Bronchial epithelial cell (primary cell): ENCODE measurements around the gene BPIFB1. TPM values are rescaled to one million over a fixed set of nuclear protein-coding genes. Genes with fewer than 3 reads are reported as not detected.

Experiments
- DNase-seq: peaks from one replicate; pipeline ENCODE4 v3.0.0-alpha.2; 2010; ENCODE audit warnings: low read depth
- FAIRE-seq: peaks from 2 replicates; lab custom pipeline; 2011; peaks lifted over from hg19 to GRCh38; lab: Jason Lieb, UNC
- H3K27me3 ChIP-seq: 2 replicates; pipeline ENCODE4 v1.5.1; 2011; ENCODE audit warnings: low read length; ENCODE audit not compliant: control insufficient read depth, insufficient read depth
- H3K36me3 ChIP-seq: 2 replicates; pipeline ENCODE4 v1.5.1; 2011; ENCODE audit warnings: low read length; ENCODE audit not compliant: control insufficient read depth, insufficient read depth
- H3K4me3 ChIP-seq: 2 replicates; pipeline ENCODE4 v1.5.1; 2011; ENCODE audit warnings: mild to moderate bottlenecking, low read depth, low read length, control low read depth
- CTCF ChIP-seq: IDR thresholded peaks from 2 replicates; pipeline ENCODE4 v1.5.1; 2011; ENCODE audit warnings: mild to moderate bottlenecking, moderate library complexity, low read length, control low read depth, inconsistent platforms; ENCODE audit not compliant: insufficient read depth, severe bottlenecking
- total RNA-seq: library from RNA; depleted of rRNA; stranded (reverse); fragments of >200 nt; gene quantifications from 2 replicates; pipeline ENCODE4 v1.2.1, GENCODE V29; 2014

The BPIFB1 gene
- total RNA-seq, 1 donor from 2014 or later, result not detected

GRCh38 chr20:33239979-33240736 lies 42.9 kb upstream of the BPIFB1 start:
- DNase-seq, result no peak
- Histone ChIP-seq H3K36me3 (no peaks in the 10 kb centered on the region), H3K4me3 (no peak overlapping the region), H3K27me3 (peaks cover 1% of the 10 kb centered on the region)
- FAIRE-seq, result peak; percentile 86
- TF ChIP-seq CTCF, result no peak

GRCh38 chr20:33240923-33241322 lies 42.1 kb upstream of the BPIFB1 start:
- FAIRE-seq (no peak), DNase-seq (no peak)
- no peak for TF ChIP-seq CTCF
- Histone ChIP-seq H3K36me3 (no peaks in the 10 kb centered on the region), H3K27me3 (peaks cover 1% of the 10 kb centered on the region), H3K4me3 (no peak overlapping the region)

- DNase-seq, result no peak
- no peak for TF ChIP-seq CTCF
- no peaks in the 10 kb centered on the region for H3K36me3 ChIP-seq
- no peak overlapping the region for H3K4me3 ChIP-seq
- peaks cover 1% of the 10 kb centered on the region for H3K27me3 ChIP-seq
- peak; percentile 96 for FAIRE-seq
These were observed 40.5 kb upstream of the BPIFB1 start for GRCh38 chr20:33242319-33243100.

- DNase-seq (no peak), FAIRE-seq (no peak)
- Histone ChIP-seq H3K27me3 (peaks cover 1% of the 10 kb centered on the region), H3K36me3 (no peaks in the 10 kb centered on the region), H3K4me3 (no peak overlapping the region)
- no peak for TF ChIP-seq CTCF
These were observed 36.9 kb upstream of the BPIFB1 start for GRCh38 chr20:33246077-33246476.

- Histone ChIP-seq H3K27me3 (peaks cover 1% of the 10 kb centered on the region), H3K36me3 (no peaks in the 10 kb centered on the region), H3K4me3 (no peak overlapping the region)
- DNase-seq, result no peak
- no peak for FAIRE-seq
- no peak for TF ChIP-seq CTCF
These were observed 33.6 kb upstream of the BPIFB1 start for GRCh38 chr20:33249456-33249855.
